ENCODE measurements around the gene FAM83C.

GRCh38 chr20:35314816-35315631 is 22.8 kb upstream of the FAM83C start:
- no peak for TF ChIP-seq CTCF (conservative IDR thresholded peaks at IDR 0.05 in 1 of 2, IDR thresholded peaks at IDR 0.05 in 1 of 2; ENCODE audit: low read depth in 1 of 2, low read length in 2 of 2)
- no peak for TF ChIP-seq EZH2 (IDR thresholded peaks at IDR 0.05; ENCODE audit: low read length, missing control alignments)

All from fibroblast of lung (primary cell).